ENCODE results near the gene DPP8.

The DPP8 gene

DNA sequence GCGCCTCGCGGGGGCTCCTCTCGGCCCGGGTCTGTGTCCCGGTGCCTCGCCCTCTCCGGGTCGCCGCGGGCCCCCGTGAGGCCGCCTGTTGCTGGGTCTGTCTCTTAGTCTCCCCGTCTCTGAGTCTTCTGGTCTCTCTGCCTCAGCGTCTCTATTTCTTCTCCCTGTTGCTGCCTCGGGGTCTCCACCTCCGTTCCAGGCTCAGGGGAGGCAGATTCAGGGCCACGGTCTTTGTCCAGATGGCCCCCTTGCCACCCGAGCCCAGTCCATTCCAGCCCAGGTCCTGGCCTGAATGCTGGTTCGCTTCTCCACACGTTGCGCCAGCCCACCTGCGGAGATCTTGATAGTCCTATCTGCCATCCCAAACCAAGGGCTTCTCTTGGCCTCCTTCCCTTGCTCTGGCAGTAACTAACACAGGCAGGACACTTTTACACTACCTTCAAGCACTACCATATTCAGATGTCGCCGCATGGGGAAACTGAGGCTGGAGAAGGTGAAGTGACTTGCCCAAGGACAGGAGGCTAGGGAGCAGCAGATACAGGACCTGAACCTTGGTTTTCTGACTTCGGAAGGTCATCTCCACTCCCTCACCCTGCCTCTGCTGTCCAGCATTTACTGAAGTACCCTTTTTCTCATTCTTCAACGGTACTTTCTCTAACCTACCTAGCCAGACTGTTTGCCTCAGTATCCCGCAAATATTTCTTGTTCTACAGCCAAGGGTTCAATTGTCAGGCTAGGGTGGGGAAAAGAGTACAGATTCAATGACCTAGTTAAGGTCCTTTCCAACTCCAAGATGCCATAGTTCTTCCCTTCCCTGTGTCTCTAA lies 94.1 kb downstream of the DPP8 start:
- H3K4me3 ChIP-seq (ENCODE audit: low read depth, low read length): peak overlapping the region; percentile 36
- in situ Hi-C loops (cut with HindIII; ENCODE audit: low sequenced_read_pairs): no loop called here
- DNase-seq (ENCODE audit: low read depth): no peak
- TF ChIP-seq, protein P1, sequence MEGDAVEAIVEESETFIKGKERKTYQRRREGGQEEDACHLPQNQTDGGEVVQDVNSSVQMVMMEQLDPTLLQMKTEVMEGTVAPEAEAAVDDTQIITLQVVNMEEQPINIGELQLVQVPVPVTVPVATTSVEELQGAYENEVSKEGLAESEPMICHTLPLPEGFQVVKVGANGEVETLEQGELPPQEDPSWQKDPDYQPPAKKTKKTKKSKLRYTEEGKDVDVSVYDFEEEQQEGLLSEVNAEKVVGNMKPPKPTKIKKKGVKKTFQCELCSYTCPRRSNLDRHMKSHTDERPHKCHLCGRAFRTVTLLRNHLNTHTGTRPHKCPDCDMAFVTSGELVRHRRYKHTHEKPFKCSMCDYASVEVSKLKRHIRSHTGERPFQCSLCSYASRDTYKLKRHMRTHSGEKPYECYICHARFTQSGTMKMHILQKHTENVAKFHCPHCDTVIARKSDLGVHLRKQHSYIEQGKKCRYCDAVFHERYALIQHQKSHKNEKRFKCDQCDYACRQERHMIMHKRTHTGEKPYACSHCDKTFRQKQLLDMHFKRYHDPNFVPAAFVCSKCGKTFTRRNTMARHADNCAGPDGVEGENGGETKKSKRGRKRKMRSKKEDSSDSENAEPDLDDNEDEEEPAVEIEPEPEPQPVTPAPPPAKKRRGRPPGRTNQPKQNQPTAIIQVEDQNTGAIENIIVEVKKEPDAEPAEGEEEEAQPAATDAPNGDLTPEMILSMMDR (IDR thresholded peaks at IDR 0.05; ENCODE audit: low read depth, low read length, missing control alignments): no peak

DNA sequence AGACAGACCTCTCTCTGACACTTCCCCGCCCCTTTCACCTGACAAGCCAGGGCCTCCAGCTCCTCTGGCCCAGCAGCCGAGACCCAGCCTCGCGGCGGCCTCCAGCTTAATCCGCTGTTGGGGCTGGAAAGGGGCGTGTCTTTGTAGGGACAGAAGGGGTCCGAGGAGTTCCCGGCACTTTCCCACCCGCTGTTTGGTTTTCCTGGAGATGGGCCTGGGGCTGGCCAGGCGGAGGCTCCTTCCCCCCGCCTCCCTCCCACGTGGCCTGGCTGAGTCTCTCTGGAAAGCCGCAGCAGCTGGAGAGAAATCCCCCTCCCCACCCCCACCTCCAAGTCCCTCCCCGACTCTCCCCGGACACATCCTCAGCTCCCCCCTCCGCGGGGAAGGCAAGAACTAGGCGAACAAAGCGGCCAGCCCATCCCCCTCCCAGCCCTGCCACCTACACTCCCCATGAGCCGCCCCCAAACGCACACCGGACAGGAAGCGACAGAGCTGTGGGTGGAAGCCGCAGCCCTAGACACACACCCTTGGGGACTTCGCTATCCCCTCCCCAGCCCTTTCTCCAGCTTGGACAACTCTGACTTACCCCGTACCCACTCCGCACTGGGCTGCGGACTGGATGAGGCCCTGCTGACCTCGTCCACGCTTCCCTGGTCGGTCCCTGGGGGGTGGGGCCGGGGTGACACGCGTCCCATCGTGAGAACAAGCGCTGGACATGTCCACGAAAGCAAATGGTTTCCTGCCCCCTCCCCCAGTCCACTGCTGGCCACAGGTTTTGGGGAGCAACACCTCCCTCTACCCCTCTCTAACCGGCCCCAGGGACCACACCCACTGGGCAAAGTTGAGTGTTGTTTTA lies 95.9 kb downstream of the DPP8 start:
- peak overlapping the region; percentile 75 for H3K4me3 ChIP-seq (ENCODE audit: low read depth, low read length)
- in situ Hi-C loops (cut with HindIII; ENCODE audit: low sequenced_read_pairs): no loop called here
- TF ChIP-seq, protein P1 (IDR thresholded peaks at IDR 0.05; ENCODE audit: low read depth, low read length, missing control alignments): no peak
- DNase-seq (ENCODE audit: low read depth): peak; percentile 83

DNA sequence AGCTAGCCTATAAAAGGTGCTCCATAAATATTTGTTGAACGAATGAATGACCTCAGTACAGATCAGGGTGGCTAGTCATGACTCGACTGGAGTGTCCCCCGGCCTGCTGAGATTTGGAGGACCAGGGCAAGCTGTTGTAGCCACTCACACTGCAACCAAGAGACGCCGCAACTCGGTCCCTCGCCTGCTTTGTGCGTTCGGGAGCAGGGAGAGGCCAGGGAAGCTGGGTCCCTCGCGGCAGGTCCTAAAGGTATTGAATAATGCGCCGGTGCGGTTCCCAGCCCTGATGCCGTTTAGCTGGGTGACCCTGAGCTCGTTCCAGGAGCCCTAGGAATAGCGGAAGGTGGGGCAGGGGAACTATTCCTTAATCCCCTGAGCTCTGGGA lies 96.5 kb downstream of the DPP8 start:
- TF ChIP-seq, protein P1 (IDR thresholded peaks at IDR 0.05; ENCODE audit: low read depth, low read length, missing control alignments): no peak
- peak overlapping the region; percentile 75 for H3K4me3 ChIP-seq (ENCODE audit: low read depth, low read length)
- in situ Hi-C loops (cut with HindIII; ENCODE audit: low sequenced_read_pairs): no loop called here
- DNase-seq (ENCODE audit: low read depth): no peak

DNA sequence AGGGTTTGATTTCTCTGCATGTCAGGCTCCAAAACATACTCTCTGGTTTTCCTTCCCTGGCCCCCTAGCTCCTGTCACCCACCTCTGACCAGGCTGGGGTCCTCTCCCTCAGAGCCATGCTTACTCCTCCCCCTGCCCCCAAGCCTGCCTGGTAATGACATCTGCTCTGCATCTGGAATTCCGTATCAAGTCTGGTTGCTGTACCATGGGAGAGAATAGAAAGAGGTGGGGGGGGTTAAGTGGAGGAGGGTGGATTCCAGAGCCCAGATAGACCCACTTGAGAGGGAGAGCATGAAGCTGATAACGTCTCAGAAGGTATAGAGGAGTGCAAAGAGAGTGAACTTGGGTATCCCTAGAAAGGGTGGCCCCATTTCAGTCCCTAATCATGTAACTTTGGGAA lies 98.9 kb downstream of the DPP8 start:
- TF ChIP-seq, protein P1 (IDR thresholded peaks at IDR 0.05; ENCODE audit: low read depth, low read length, missing control alignments): no peak
- H3K4me3 ChIP-seq (ENCODE audit: low read depth, low read length): no peak overlapping the region
- in situ Hi-C loops (cut with HindIII; ENCODE audit: low sequenced_read_pairs): no loop called here
- no peak for DNase-seq (ENCODE audit: low read depth)

DNA sequence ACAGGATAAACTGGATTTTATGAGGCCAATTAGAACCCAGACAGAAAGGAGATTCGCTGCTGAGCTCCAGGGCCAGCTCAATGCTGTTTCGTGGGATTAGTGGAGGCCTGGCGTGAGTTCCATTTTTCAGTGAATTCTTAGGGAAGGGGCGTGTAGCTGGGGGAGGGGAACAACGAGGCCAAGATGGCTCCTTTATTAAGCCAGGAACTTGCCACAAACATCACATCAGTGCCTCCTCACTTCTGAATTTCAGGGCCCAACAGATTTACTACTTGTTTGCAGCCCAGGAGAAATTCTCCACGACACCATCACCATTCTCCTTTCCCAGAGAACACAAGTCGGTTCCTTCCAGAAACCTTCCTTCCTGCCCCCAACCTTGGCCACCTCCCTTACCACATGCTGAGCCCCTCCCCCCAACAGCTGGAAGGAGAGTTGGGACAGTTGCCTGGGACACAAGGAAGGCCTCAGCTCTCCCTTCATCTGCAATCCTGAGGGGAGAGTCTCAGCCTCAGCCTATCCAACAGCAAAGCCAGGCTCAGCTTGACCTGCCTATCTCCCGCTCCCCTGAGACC lies 100.6 kb downstream of the DPP8 start:
- no peak for DNase-seq (ENCODE audit: low read depth)
- TF ChIP-seq, protein P1 (IDR thresholded peaks at IDR 0.05; ENCODE audit: low read depth, low read length, missing control alignments): no peak
- in situ Hi-C loops (cut with HindIII; ENCODE audit: low sequenced_read_pairs): no loop called here
- no peak overlapping the region for H3K4me3 ChIP-seq (ENCODE audit: low read depth, low read length)

DNA sequence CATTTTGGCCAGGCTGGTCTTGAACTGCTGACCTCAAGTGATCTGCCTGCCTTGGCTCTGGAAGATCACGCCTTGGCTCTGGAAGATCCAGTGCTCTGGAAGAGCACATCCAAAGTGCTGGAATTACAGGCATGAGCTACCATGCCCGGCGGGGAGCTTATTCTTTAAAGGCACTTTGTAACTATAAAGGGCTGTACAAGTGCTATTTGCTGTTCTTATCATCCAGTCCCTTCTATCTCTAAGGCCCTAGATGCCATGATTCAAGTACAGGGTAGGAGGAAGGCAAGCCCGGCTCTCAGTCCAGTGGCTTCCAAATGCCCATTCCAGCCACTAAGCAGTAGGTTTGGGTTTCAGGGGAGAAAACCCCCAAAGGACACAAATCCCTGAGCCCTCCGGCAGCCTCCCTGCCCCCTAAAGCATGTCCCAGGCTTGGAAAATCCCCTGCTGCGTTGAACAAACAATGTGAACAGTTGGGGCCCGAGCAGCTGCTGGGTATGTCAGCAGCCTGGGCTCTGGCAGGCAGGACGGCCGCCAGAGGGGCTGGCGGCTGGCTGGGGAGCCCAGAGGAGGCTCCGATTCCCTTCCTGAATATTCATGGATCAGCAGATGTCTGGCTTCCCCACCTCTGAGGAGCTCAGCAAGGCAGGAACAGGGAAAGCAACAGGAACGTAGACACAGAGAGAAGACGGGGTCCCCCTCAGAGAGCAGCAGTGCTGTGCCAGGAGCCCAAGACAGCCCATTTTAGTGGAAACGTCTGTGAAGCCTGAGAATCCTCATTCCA lies 102.5 kb downstream of the DPP8 start:
- TF ChIP-seq, protein P1 (IDR thresholded peaks at IDR 0.05; ENCODE audit: low read depth, low read length, missing control alignments): peak; percentile 39
- peak overlapping the region; percentile 1 for H3K4me3 ChIP-seq (ENCODE audit: low read depth, low read length)
- in situ Hi-C loops (cut with HindIII; ENCODE audit: low sequenced_read_pairs): no loop called here
- peak; percentile 82 for DNase-seq (ENCODE audit: low read depth)

Data from astrocyte of the cerebellum (primary cell).